Motor neuron (in vitro differentiated cells): ENCODE results near the gene SGPL1. TPM values are rescaled to one million over a fixed set of nuclear protein-coding genes. Genes with fewer than 3 reads are reported as not detected.
A peak's percentile ranks its signal among the peaks of the same experiment; 100 is the strongest.

ENCODE experiments used
- ATAC-seq, 8 experiments: fragments of 200-7000 bp; cut with Tn5 transposase; replicated peaks in 6 of 8; 2 replicates each; pipeline ENCODE4 v1.8.0; 2021; ENCODE audit warnings: mild to moderate bottlenecking in 8 of 8, moderate library complexity in 8 of 8
- H3K27ac ChIP-seq, 2 donors: fragments of 250-450 bp; sonication (Bioruptor Pico); 2 replicates each; pipeline ENCODE4 v1.9.0; 2021; ENCODE audit warnings: antibody characterized with exemption in 2 of 2, mild to moderate bottlenecking in 2 of 2, moderate library complexity in 1 of 2
- H3K4me1 ChIP-seq, 2 donors: fragments of 250-450 bp; sonication (Bioruptor Pico); replicated peaks in 1 of 2; 2 replicates each; pipeline ENCODE4 v1.6.1; 2021; ENCODE audit warnings: antibody characterized with exemption in 2 of 2, mild to moderate bottlenecking in 2 of 2, moderate library complexity in 1 of 2
- H3K4me3 ChIP-seq, 5 donors: fragments of 250-450 bp; sonication (Bioruptor Pico); 2 replicates each; pipeline ENCODE4 v1.9.0; 2021; ENCODE audit warnings: antibody characterized with exemption in 5 of 5, mild to moderate bottlenecking in 5 of 5, moderate library complexity in 4 of 5
- WGBS, 10 experiments: fragments of 450-650 bp; shearing (Covaris generic); methylation state at CpG; one replicate each; pipeline ENCODE4 v1.0.0; 2022; 5-methylcytosine and 5-hydroxymethylcytosine counted together
- in situ Hi-C, 9 experiments: fragments of 400-800 bp; cut with MboI; loops; one replicate each; pipeline ENCODE4 v1.15.0; 2021; ENCODE audit warnings: low sequenced_read_pairs in 9 of 9, low pct_unique_long_range_greater_than_20kb in 2 of 9; ENCODE audit not compliant: unreplicated experiment in 9 of 9
- total RNA-seq, 8 experiments: library from RNA; unstranded; fragments of 300-600 nt; gene quantifications; 2 replicates each; pipeline versions ENCODE4 v1.2.3 to v1.2.4, GENCODE V29; 2022

SGPL1 gene
- total RNA-seq, 8 experiments from 2014 or later, result 16.3 to 54.6 (median 24.6) TPM

DNA sequence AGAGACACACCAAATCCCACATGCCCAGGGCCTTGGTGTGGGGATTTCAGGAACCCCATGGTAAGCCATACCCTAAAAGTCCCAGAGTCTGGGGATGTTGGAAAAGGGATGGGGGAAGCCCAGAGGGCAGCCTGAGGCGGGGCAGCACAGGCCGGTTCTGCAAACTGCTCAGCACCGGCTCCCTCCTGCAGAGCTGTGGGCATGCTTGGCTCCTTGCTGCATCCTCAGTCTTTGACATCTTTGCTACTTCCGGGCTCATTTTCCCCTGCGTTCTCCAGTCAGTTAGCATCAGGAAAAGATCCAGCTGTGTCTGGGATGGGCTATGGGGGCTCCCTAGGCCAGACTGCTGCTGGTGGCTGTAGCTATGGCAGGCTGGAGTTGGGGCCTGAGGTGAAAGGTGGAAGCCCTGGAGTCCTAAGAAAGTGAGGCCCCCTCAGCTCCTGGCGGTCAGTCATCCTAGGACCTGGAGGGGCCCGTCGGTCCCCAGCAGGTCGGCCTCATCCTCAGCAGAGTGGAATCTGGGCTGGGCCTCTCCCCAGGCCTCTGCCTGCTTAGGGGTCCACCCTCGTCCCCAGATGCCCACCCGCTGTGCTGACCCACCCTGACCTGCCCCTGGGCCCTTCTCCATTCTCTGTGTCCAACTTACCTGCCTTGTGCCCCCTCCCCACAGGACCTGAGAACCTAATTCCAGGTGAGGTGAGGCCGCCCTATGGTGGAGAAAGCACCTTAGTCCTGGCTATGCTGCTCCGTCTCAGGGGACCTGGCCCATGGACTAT lies 39.9 kb upstream of the SGPL1 start:
- Histone ChIP-seq H3K4me1 (peaks cover 0 to 4% of the 10 kb centered on the region in 2 donors), H3K4me3 (no peak overlapping the region), H3K27ac (no peak overlapping the region)
- 80% methylated on average over 1 of the region's 13 CpGs; no CpG with 5 or more reads in 9 of the 10 experiments for WGBS, 10 experiments
- in situ Hi-C loops, result no loop called here
- ATAC-seq, result no peak

DNA sequence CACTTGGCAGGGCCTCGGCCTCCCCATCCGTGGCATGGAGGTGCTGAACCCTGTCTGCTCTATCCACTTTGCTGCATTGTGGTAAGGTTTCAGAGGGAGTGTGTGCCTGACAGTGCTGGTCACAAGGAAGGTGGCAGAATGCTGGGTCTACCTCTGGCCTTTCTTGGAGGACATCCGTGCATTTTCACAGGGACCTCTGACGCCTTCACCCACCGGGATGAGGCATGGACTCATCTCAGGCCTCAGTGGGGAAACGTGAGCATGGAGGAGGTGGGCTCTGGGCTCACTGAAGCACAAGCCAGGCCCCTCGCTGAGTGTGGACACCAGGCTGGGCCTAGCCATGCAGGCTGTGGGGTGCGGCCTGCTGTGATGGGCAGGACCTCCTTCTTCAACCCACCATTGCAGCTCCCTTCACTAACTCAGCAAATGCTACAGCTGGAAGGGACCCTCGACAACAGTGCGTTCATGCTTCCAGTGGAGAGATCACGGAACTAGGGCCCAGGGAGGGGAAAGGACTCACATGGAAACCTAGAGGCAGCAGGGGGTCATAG lies 39.2 kb upstream of the SGPL1 start:
- in situ Hi-C loops, result no loop called here
- Histone ChIP-seq H3K4me1 (peaks cover 0 to 4% of the 10 kb centered on the region in 2 donors), H3K27ac (no peak overlapping the region), H3K4me3 (no peak overlapping the region)
- WGBS, 10 experiments, result 62 to 100% (median 90%) methylated on average over 1 to 5 of the region's 11 CpGs; no CpG with 5 or more reads in 3 of the 10 experiments
- no peak for ATAC-seq

DNA sequence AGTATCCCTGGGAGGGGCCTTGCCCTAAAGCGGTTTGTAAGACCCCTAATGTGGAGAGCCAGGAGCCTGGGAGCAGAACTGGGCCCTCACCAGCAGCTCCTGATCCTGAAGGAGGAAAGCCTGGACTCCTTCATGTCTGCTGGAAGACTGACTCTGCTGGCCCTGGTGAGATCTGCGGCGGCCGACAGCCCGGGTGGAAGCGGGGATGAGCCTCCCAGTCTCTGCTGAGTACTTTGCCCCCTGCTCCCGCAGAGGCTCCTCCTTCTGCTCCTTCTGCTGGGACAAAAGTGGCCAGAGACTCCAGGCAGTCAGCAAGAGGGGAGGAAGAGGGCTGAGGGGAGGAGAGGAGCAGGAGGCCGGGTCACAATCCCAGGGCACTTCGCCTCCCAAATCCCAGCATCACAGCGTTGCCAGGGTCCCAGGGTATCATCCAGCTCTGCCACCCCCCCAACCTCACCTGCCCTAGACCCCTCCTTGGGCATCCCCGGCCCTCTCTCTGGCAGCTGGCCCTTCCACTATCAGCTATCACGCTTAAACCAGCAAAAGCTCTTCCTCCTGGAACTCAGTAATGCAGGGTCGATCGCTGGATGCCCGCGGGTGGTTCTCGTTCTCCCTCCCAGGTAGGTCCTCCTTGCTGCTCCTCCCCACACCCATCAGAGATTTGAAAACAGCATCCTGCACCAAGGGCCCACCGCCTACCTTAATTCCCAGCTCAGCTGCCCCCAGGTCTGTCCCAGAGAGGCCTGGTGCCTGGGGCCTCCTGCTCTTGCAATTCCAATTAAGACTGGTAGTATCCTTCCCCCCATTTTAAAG lies 38.5 kb upstream of the SGPL1 start:
- Histone ChIP-seq H3K27ac (no peak overlapping the region), H3K4me3 (no peak overlapping the region), H3K4me1 (peaks cover 0 to 4% of the 10 kb centered on the region in 2 donors)
- ATAC-seq, result no peak
- WGBS, 10 experiments, result 60 to 100% (median 97%) methylated on average over 1 to 6 of the region's 18 CpGs; no CpG with 5 or more reads in 6 of the 10 experiments
- in situ Hi-C loops, result no loop called here

- H3K4me3 ChIP-seq, result no peak overlapping the region
- H3K27ac ChIP-seq, result no peak overlapping the region
- ATAC-seq, result peak in 3 of 8 experiments; percentile 4 to 17 (median 9)
- peaks cover 0 to 4% of the 10 kb centered on the region in 2 donors for H3K4me1 ChIP-seq
- 53 to 100% (median 68%) methylated on average over 1 to 5 of the region's 9 CpGs; no CpG with 5 or more reads in 5 of the 10 experiments for WGBS, 10 experiments
- in situ Hi-C loops, result no loop called here
These were observed 37.4 kb upstream of the SGPL1 start for GRCh38 chr10:70778267-70778924.

DNA sequence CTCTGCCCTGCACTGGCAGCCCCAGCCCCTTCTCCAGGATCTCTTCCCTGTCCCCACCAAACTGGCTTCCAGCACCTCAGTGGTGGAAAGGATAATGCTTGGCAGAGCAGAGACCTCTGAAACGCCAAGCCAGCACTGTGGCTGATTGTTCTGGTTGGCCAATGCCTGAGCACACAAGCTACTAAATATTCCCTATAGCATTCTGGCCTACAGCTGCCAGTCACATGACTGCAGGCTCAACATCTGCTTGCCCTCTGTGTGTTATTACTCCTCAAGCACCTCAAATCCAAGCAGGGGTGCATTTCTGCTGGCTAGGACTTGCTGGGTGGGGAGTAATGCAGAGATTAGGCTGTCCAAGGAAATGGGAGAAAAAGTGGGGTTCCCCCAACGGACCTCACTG lies 36.7 kb upstream of the SGPL1 start:
- Histone ChIP-seq H3K27ac (no peak overlapping the region), H3K4me1 (peaks cover 0 to 4% of the 10 kb centered on the region in 2 donors), H3K4me3 (no peak overlapping the region)
- ATAC-seq, result peak in 4 of 8 experiments; percentile 7 to 64 (median 18)
- in situ Hi-C loops, result no loop called here
- WGBS, 10 experiments, result 0 to 100% (median 86%) methylated on average over 1 of the region's 2 CpGs; no CpG with 5 or more reads in 6 of the 10 experiments

GRCh38 chr10:70779511-70780369 lies 36.0 kb upstream of the SGPL1 start:
- Histone ChIP-seq H3K4me1 (peaks cover 0 to 4% of the 10 kb centered on the region in 2 donors), H3K27ac (no peak overlapping the region), H3K4me3 (no peak overlapping the region)
- ATAC-seq, result peak in 4 of 8 experiments; percentile 31 to 82 (median 72)
- in situ Hi-C loops, result no loop called here
- WGBS, 10 experiments, result 0 to 82% (median 80%) methylated on average over 1 to 9 of the region's 16 CpGs; no CpG with 5 or more reads in 3 of the 10 experiments

DNA sequence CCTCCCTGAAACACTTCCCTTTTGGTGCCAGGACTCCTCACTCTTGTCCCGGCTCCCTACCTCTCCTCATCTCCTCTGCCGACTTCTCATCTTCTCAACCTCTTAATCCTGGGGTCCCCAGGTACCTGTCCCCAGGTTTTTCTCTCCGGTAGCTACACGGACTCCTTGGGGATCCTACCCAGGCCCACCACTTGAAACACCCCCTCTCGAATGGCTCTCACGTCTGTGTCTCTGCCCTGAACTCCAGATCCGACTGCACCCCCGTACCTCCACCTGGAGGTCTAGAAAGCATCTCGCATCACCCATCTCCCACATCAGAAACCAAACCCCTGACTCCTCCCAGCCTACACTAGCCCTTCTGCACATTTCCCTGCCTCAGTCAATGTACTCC lies 35.4 kb upstream of the SGPL1 start:
- H3K4me1 ChIP-seq, result peaks cover 0 to under 1% of the 10 kb centered on the region in 2 donors
- no peak for ATAC-seq
- in situ Hi-C loops, result no loop called here
- 80 to 100% (median 89%) methylated on average over 1 to 6 of the region's 9 CpGs; no CpG with 5 or more reads in 3 of the 10 experiments for whole genome bisulfite sequencing, 10 experiments
- H3K27ac ChIP-seq, result no peak overlapping the region
- H3K4me3 ChIP-seq, result no peak overlapping the region

DNA sequence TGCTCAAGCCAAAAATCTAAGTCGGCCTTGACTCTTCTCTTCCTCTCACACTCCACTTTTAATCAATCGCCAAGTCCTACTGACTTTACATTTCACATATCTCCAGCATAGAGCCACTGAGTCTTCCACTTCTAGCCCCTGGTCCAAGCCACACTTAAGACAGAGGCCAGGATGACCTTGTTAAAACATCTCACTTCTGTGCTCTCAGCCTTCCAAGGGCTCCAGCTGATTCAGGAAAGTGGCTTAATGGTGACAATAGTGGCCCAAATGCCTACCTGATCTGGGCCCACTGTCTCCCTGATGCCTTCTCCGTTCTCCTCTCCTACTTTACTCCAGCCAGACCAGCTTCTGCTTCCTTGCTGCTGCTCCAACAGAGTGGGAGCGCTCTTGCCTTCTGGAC lies 35.0 kb upstream of the SGPL1 start:
- Histone ChIP-seq H3K4me1 (no peaks in the 10 kb centered on the region), H3K27ac (no peak overlapping the region), H3K4me3 (no peak overlapping the region)
- no peak for ATAC-seq
- in situ Hi-C loops, result no loop called here
- WGBS, 10 experiments, result 60 to 100% (median 81%) methylated on average over 1 to 4 of the region's 4 CpGs; no CpG with 5 or more reads in 2 of the 10 experiments

DNA sequence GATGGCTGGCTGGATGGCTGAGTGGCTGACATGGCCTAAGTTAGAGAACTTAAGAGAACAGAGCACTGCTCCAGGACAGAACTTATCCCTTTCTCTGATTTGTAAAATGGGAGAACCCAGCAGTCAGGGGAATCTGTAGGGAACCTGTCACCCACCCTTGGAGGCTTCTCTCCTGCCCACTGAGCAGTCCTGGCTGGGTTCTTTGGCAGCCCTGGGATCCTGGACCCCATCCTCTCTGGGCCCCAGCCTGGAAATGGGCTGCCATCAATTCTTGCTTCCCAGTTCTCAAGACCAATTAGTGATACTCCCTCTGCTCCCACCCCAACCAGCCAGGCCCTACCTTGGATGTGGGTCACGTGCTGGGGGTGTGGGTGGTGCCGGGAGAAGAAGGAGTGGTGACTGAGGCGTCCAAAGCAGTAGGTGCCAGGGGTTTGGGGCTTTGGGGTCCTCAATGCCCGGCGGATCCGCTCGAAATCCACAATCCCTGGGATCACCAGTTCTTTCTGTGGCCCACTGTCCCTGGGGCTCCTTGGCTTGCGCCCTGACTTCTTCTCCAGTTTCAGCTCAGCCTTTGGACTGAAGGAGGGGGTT lies 34.2 kb upstream of the SGPL1 start:
- in situ Hi-C loops, result no loop called here
- WGBS, 10 experiments, result 60 to 100% (median 89%) methylated on average over 1 to 7 of the region's 8 CpGs; no CpG with 5 or more reads in 7 of the 10 experiments
- ATAC-seq, result no peak
- Histone ChIP-seq H3K4me1 (no peaks in the 10 kb centered on the region), H3K27ac (no peak overlapping the region), H3K4me3 (no peak overlapping the region)

DNA sequence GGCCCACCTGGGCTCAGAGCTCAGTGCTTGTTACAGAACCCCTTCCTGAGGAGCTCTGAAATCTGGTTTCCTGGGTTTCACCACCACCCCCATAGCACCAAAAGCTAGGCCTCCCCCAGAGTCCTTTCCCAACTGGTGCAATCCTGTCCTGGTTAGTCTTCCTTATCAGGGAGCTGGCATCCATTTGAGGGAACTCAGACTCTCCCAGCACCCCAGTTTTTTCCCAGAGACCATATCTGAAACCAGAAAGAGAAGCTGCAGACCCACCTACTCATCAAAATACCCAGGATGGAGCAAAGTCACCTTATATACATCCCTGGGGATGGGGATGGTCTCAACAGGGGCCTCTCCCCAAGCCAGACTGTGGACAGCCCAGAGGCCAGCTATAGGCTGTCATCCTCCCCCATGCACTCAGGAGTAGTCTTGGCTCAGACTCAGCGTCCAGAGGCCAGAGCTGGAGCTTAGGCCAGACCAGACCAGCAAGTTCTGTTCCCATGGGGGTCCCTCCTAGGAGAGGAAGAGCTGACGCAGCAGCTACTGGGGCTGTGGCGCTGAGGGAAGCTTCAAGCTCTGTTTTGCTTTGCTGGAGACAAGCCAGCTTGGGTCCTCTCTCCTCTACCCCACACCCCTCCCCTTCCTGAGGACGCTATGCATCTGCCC lies 33.5 kb upstream of the SGPL1 start:
- no peak overlapping the region for H3K4me3 ChIP-seq
- in situ Hi-C loops, result no loop called here
- WGBS, 10 experiments, result 86 to 100% methylated on average over 2 to 3 of the region's 4 CpGs; no CpG with 5 or more reads in 8 of the 10 experiments
- H3K4me1 ChIP-seq, result no peaks in the 10 kb centered on the region
- H3K27ac ChIP-seq, result no peak overlapping the region
- ATAC-seq, result no peak
